Calu3 (cell line): ENCODE measurements around the gene SLC9A4. TPM values are rescaled to one million over a fixed set of nuclear protein-coding genes. Genes with fewer than 3 reads are reported as not detected.
A peak's percentile ranks its signal among the peaks of the same experiment; 100 is the strongest.

Experiments
- BruUV-seq: library from RNA; stranded (reverse); fragments of 400-500 nt; replicated peaks from 2 replicates; lab custom pipeline; 2021; lab: Mats Ljungman, UMichigan
- CTCF ChIA-PET: fragments of 300-600 bp; sonication (Branson Sonifier 250); formaldehyde crosslinking; loops from one replicate; lab custom pipeline; 2022; ENCODE audit warnings: antibody characterized with exemption; lab: Charles Lee
- DNase-seq: peaks from one replicate; pipeline ENCODE4 v3.0.0; 2022
- H3K27ac Mint-ChIP-seq: one replicate; pipeline ENCODE4 v1.8.0; 2022; ENCODE audit warnings: mixed read lengths; ENCODE audit not compliant: unreplicated experiment
- H3K27me3 Mint-ChIP-seq: one replicate; pipeline ENCODE4 v1.8.0; 2022; ENCODE audit warnings: mixed read lengths; ENCODE audit not compliant: unreplicated experiment
- H3K36me3 Mint-ChIP-seq: one replicate; pipeline ENCODE4 v1.8.0; 2022; ENCODE audit warnings: mild to moderate bottlenecking, moderate library complexity, mixed read lengths; ENCODE audit not compliant: insufficient read depth, unreplicated experiment
- H3K4me1 Mint-ChIP-seq: one replicate; pipeline ENCODE4 v1.8.0; 2022; ENCODE audit warnings: mild to moderate bottlenecking, low read depth, mixed read lengths; ENCODE audit not compliant: unreplicated experiment
- H3K4me3 Mint-ChIP-seq: one replicate; pipeline ENCODE4 v1.8.0; 2022; ENCODE audit warnings: mild to moderate bottlenecking, low read depth, moderate library complexity, mixed read lengths; ENCODE audit not compliant: unreplicated experiment
- H3K9me3 Mint-ChIP-seq: one replicate; pipeline ENCODE4 v1.8.0; 2022; ENCODE audit warnings: low read depth, mixed read lengths; ENCODE audit not compliant: unreplicated experiment
- intact Hi-C: fragments of 100-400 bp; cut with micrococcal nuclease; formaldehyde crosslinking; loops from one replicate; pipeline ENCODE4 v1.10.0; 2022; ENCODE audit not compliant: unreplicated experiment
- total RNA-seq: library from RNA; stranded (reverse); gene quantifications from 2 replicates; pipeline ENCODE4 v1.2.3, GENCODE V29; 2022
- TF ChIP-seq, protein P1 (sequence below): fragments of 200-600 bp; IDR thresholded peaks from one replicate; pipeline ENCODE4 v1.8.0; 2022; ENCODE audit warnings: antibody characterized with exemption; ENCODE audit not compliant: unreplicated experiment

SLC9A4 gene
- total RNA-seq, 1 experiment from 2014 or later: 0.12 TPM

DNA sequence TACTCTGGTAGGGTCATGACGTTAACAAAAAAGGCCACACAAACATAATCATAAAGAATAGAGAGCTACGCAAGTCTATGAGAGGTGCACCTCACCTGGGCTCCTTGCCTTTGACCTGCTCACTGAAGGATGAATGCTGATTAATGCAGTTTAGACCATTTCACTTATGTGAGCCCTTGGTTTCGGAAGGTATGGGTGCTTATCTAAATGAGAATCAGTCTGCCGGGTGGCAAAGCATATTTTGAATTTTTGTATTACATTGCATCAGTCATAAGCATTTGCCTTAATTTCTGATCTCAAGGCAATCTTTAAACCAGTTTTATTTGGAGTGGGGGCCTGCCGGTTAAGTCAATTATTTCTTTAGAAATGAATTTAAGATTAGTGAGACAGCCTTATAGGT is 42.8 kb downstream of the SLC9A4 start:
- CTCF ChIA-PET: no interaction called here
- intact Hi-C loops: loop anchor here (2.0 to 5.0 kb wide), 2 partner anchors 35 to 44 kb away; partner anchors contain the start of gene SLC9A4

DNA sequence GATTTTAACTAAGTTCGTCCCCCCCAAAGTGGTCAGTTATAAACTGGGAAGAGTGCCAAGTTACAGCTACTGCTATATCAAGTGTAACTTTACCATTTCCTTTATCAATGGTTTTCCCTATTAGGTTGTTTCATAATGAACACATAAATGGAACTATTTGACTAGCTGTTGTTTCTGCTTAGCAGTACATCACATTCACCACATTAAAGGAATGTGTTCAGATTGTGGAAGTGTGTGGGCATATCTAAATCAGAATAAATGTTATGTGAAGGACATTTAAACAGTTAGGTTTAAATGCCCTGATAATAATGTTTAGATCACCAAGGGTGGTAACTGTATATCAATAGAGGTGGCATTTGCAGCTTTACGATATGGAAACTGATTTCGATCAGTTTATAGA is 45.1 kb downstream of the SLC9A4 start:
- BruUV-seq: no TSS peak
- no peaks in the 10 kb centered on the region for H3K27me3 Mint-ChIP-seq

More for the DNA sequence above, 42.8 kb downstream of the SLC9A4 start:
- BruUV-seq: no TSS peak
- Mint-ChIP-seq H3K4me3 (no peak overlapping the region), H3K27ac (no peak overlapping the region), H3K4me1 (peaks cover 70% of the 10 kb centered on the region), H3K36me3 (no peaks in the 10 kb centered on the region), H3K9me3 (peaks cover 6% of the 10 kb centered on the region), H3K27me3 (no peaks in the 10 kb centered on the region)
- DNase-seq: no peak
- TF ChIP-seq, protein P1, sequence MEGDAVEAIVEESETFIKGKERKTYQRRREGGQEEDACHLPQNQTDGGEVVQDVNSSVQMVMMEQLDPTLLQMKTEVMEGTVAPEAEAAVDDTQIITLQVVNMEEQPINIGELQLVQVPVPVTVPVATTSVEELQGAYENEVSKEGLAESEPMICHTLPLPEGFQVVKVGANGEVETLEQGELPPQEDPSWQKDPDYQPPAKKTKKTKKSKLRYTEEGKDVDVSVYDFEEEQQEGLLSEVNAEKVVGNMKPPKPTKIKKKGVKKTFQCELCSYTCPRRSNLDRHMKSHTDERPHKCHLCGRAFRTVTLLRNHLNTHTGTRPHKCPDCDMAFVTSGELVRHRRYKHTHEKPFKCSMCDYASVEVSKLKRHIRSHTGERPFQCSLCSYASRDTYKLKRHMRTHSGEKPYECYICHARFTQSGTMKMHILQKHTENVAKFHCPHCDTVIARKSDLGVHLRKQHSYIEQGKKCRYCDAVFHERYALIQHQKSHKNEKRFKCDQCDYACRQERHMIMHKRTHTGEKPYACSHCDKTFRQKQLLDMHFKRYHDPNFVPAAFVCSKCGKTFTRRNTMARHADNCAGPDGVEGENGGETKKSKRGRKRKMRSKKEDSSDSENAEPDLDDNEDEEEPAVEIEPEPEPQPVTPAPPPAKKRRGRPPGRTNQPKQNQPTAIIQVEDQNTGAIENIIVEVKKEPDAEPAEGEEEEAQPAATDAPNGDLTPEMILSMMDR: no peak

DNA sequence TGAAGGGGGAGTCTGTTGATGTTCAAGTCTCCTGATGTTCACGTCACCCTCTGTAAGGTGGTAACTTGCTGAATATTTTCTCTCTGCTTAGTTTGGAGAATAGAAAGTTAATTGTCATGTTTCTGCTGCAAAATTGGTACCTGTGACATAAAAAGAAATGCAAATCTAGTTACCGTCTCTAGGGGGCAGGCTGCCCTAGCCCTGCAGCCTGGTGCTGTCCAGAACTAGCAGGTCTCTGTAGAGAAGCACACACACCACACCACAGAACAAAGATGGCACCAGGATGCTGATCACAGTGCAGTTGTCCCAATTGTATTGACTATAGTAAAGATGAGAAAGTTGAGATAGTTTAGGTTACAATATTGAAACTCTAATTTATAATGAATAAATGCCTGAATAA is 47.0 kb downstream of the SLC9A4 start:
- Mint-ChIP-seq H3K4me3 (no peak overlapping the region), H3K27ac (no peak overlapping the region), H3K36me3 (no peaks in the 10 kb centered on the region), H3K9me3 (peaks cover 4% of the 10 kb centered on the region), H3K27me3 (no peaks in the 10 kb centered on the region), H3K4me1 (peaks cover 72% of the 10 kb centered on the region)
- CTCF ChIA-PET: interaction anchor here (1.2 kb wide), 1 partner anchor 96 kb away, joined by 4 read pairs; no protein-coding TSS in a partner anchor
- peak; percentile 27 for DNase-seq
- TF ChIP-seq, protein P1: no peak
- intact Hi-C loops: loop anchor here (2.0 kb wide), 2 partner anchors 31 to 69 kb away; no protein-coding TSS in a partner anchor
- BruUV-seq: no TSS peak

More for the DNA sequence above, 45.1 kb downstream of the SLC9A4 start:
- Mint-ChIP-seq H3K27ac (no peak overlapping the region), H3K9me3 (peaks cover 4% of the 10 kb centered on the region), H3K4me1 (peaks cover 72% of the 10 kb centered on the region), H3K36me3 (no peaks in the 10 kb centered on the region), H3K4me3 (no peak overlapping the region)
- DNase-seq: no peak
- CTCF ChIA-PET: interaction anchor here (2.1 kb wide), 1 partner anchor 45 kb away, joined by 7 read pairs; the partner anchor contains the start of gene SLC9A4
- TF ChIP-seq, protein P1: no peak
- intact Hi-C loops: loop anchor here (5.0 kb wide), 1 partner anchor 46 kb away; the partner anchor contains the start of gene SLC9A4

DNA sequence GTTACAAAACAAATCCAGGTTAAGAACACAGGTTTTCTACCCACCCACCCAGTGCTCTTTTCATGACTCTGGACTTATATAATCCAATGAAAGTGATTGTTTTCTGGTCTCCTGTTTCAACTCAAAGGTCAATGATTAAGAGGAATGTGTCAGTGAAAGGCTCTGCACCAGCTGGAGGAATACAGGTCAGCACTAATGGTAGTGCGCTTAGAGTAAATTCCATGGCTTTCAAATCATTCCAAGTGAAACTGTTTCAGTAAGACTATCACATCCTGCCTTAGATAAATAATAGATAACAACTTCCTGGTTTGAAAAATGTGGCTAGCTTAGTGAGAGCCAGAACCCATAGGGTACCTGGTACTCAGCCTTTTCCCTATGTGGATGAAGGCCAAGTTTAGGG is 47.8 kb downstream of the SLC9A4 start:
- H3K4me1 Mint-ChIP-seq: peaks cover 66% of the 10 kb centered on the region
- CTCF ChIA-PET: no interaction called here
- no peak overlapping the region for H3K4me3 Mint-ChIP-seq
- intact Hi-C loops: loop anchor here (2.0 kb wide), 2 partner anchors 32 to 68 kb away; no protein-coding TSS in a partner anchor
- peaks cover 4% of the 10 kb centered on the region for H3K9me3 Mint-ChIP-seq
- TF ChIP-seq, protein P1: no peak
- H3K27ac Mint-ChIP-seq: peak overlapping the region; percentile 57
- H3K27me3 Mint-ChIP-seq: no peaks in the 10 kb centered on the region
- no peaks in the 10 kb centered on the region for H3K36me3 Mint-ChIP-seq
- BruUV-seq: no TSS peak
- no peak for DNase-seq
